HG02623 (cell line): ENCODE data around the gene BCKDHB.
"Not testable (repeated sequence)": the region's sequence is repeated elsewhere in the genome, so short reads cannot be mapped to it uniquely, and the experiment has no call there.

Experiments
- ATAC-seq: cut with Tn5 transposase; IDR thresholded peaks from one replicate; pipeline ENCODE4 v1.9.1; 2021; ENCODE audit warnings: moderate library complexity; ENCODE audit not compliant: unreplicated experiment

BCKDHB gene

GRCh38 chr6:80254716-80255115 lies 148.2 kb downstream of the BCKDHB start:
- ATAC-seq, result no peak

GRCh38 chr6:80256691-80257090 lies 150.2 kb downstream of the BCKDHB start:
- no peak for ATAC-seq

- ATAC-seq, result no peak
These were observed 152.6 kb downstream of the BCKDHB start for GRCh38 chr6:80259118-80259517.

GRCh38 chr6:80263585-80263984 lies 157.1 kb downstream of the BCKDHB start:
- ATAC-seq, result no peak

- no peak for ATAC-seq
These were observed 162.6 kb downstream of the BCKDHB start for GRCh38 chr6:80268865-80269730.

DNA sequence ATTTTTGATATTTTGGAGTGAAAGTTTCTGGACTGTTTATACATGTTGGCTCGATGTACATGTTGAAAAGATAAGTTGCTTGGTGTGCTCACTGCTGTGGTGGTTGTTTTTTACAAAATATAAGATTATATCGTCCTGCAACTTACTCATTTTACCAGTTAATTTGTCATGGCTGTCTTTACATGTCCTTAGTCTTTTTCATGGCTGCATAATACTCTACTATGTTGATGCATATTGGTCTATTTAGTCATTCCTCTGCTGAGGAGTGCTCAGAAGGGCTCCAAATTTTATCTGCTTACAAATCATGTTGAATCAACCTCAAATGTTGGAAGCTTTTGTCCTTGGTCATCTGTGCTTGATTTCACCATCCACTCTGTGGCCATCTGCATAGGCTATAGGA lies 164.6 kb downstream of the BCKDHB start:
- ATAC-seq, result no peak

GRCh38 chr6:80272988-80273387 lies 166.5 kb downstream of the BCKDHB start:
- ATAC-seq, result no peak

- ATAC-seq, result no peak
These were observed 170.4 kb downstream of the BCKDHB start for GRCh38 chr6:80276861-80277260.

GRCh38 chr6:80277501-80277900 lies 171.0 kb downstream of the BCKDHB start:
- no peak for ATAC-seq

GRCh38 chr6:80280262-80281010 lies 174.0 kb downstream of the BCKDHB start:
- ATAC-seq, result peak; percentile 44

GRCh38 chr6:80282913-80283554 lies 176.6 kb downstream of the BCKDHB start:
- no peak for ATAC-seq

DNA sequence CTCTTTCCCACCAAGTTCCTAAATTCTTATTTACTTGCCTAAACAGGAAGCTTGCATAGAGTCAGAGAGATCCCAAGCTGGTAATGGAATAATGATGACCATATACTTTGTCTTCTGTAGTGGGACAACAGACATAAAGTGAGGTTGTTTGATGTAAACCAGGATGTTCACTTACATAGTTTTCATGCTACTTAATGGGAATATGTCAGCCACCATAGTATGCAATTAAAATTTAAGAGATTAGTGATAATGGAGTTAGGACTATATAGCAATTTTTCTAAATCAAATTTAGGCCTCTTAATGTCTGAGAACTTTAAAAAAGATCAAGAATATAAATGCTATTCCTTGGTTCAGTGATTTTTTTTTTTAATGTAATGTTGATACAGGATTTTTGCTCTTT lies 180.6 kb downstream of the BCKDHB start:
- no peak for ATAC-seq

GRCh38 chr6:80287607-80288006 lies 181.1 kb downstream of the BCKDHB start:
- no peak for ATAC-seq

DNA sequence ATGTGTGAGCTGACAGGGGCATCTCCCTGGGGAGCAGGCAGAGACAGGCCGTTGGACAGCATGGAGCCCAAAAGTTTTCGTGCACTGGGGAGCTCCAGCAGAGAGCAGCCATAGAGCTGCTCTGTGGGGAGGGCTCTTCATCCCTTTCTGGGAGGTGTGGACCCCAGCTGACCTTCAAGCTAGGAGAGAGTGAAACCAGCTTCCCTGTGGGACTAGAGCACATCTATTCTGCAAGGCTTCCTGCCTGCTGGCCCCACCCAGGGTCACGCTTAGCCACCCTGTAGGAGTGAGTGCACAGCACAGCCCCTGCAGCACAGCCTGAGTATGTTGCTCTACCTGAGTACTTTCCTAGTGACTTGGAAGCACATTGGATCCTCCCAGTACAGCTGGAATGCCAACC lies 183.3 kb downstream of the BCKDHB start:
- no peak for ATAC-seq

DNA sequence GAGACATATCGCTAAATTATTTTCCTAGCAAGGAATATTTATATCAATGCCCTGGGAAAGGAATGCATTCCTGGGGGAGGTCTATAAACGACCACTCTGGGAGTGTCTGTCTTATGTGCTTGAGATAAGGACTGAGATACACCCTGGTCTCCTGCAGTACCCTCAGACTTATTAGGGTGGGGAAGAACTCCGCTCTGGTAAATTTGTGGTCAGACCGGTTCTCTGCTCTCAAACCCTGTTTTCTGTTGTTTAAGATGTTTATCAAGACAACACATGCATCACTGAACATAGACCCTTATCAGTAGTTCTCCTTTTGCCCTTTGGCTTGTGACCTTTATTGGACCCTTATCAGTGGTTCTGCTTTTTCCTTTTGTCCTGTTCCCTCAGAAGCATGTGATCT lies 188.1 kb downstream of the BCKDHB start:
- not testable (repeated sequence) for ATAC-seq

GRCh38 chr6:80302716-80303115 lies 196.2 kb downstream of the BCKDHB start:
- ATAC-seq, result no peak

- ATAC-seq, result no peak
These were observed 197.5 kb downstream of the BCKDHB start for GRCh38 chr6:80304014-80304413.

DNA sequence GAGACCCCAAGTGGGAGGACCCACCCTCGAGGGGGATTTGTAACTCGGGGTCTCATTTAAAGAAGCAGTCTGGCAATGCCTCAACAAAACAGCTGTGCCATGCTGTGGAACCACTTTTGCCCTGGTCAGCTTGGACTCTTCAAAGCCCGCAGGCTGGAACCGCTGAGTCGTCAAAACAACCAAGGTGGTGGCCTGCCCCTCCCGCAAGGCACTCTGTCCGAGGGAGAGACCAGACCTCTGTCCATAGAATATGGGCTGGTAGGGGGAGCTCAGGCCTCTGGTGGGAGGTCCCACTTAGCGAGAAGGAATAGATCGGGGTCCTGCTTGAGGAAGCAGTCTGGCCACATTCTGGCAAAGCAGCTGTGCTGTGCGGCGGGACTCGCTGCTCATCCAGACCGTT lies 208.1 kb downstream of the BCKDHB start:
- no peak for ATAC-seq

- ATAC-seq, result no peak
These were observed 210.3 kb downstream of the BCKDHB start for GRCh38 chr6:80316686-80317231.

DNA sequence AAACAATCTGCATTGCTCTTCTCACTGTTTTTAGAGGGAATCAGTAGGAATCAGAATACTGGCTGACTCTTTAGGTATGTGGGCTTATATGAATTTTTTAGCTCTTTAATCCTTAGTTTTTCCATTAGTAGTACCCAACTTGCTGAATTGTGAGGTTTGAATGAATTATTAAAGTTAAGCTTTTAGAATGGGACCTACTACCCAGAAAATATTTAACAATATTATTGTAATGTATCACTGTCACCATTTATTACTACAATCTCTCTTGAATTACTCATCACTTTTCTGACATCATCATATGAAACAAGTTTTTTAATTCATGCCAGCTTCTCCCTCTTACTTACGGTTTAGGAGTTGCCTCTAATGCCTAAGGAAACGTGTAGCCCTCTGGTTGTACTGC lies 212.7 kb downstream of the BCKDHB start:
- ATAC-seq, result no peak

DNA sequence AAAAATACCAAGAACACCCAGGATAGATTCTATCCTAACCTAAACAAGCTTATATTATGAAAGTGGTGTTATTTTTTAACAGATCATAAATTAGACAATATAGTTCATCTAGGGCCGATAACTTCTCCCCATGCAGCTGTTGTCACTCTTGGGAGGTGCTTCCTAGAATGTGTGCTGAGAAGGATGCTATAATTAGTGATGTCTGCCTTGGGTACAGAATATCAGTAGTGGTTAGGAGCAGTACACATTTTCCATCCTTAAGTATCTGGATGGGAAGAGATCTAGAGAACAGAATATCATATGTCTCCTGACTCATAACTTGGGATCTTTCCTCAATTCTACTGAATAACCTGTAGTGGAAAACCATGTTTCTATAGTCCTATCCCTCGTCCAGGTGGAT lies 214.5 kb downstream of the BCKDHB start:
- no peak for ATAC-seq
